Measurements from ENCODE around the gene SAG. TPM values are rescaled to one million over a fixed set of nuclear protein-coding genes. Genes with fewer than 3 reads are reported as not detected.

Gene SAG
- total RNA-seq, 4 donors from 2014 or later, result not detected

DNA sequence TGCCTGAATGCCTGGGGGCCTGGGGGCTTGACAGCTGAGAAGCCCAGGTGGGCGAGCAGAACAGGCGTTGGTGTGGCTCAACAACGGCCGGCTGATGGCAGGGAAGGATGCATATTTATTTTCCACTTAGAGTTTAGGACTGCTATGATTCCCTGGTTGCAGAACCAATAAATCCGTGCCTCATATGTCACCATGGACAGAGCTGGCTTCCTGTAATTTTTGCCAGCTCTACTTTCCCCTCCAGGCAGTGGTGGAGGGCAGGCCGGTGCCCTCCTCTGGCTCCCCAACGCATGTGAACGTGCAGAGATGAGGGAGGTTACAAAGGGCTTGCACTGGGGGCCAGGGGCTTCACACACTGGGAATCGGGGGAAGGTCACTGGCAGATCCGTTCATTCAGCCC is 18.2 kb downstream of the SAG start:
- H3K9me3 ChIP-seq, result no peaks in the 10 kb centered on the region
- no peaks in the 10 kb centered on the region for H3K36me3 ChIP-seq
- in situ Hi-C loops (cut with MboI; ENCODE audit: low pct_ligation_motif_present in 1 of 4, low pct_unique_long_range_greater_than_20kb in 1 of 4, low sequenced_read_pairs in 3 of 4), result no loop called here
- H3K4me1 ChIP-seq, result no peaks in the 10 kb centered on the region
- intact Hi-C loops (cut with DNase I; ENCODE audit: low total_unique reads), result no loop called here
- H3K4me3 ChIP-seq, result no peak overlapping the region
- TF ChIP-seq POLR2AphosphoS5 (IDR thresholded peaks at IDR 0.05) (no peak), EP300 (IDR thresholded peaks at IDR 0.05; ENCODE audit: low read depth) (no peak), POLR2A (IDR thresholded peaks at IDR 0.05) (no peak)
- TF ChIP-seq, protein P1, sequence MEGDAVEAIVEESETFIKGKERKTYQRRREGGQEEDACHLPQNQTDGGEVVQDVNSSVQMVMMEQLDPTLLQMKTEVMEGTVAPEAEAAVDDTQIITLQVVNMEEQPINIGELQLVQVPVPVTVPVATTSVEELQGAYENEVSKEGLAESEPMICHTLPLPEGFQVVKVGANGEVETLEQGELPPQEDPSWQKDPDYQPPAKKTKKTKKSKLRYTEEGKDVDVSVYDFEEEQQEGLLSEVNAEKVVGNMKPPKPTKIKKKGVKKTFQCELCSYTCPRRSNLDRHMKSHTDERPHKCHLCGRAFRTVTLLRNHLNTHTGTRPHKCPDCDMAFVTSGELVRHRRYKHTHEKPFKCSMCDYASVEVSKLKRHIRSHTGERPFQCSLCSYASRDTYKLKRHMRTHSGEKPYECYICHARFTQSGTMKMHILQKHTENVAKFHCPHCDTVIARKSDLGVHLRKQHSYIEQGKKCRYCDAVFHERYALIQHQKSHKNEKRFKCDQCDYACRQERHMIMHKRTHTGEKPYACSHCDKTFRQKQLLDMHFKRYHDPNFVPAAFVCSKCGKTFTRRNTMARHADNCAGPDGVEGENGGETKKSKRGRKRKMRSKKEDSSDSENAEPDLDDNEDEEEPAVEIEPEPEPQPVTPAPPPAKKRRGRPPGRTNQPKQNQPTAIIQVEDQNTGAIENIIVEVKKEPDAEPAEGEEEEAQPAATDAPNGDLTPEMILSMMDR (IDR thresholded peaks at IDR 0.05), result no peak
- WGBS, 2 donors (ENCODE audit: low coverage in 1 of 2), result 75 to 90% methylated on average over 3 to 10 of the region's 10 CpGs
- no peak for DNase-seq
- H3K27ac ChIP-seq, result no peak overlapping the region
- H3K27me3 ChIP-seq, result no peaks in the 10 kb centered on the region

DNA sequence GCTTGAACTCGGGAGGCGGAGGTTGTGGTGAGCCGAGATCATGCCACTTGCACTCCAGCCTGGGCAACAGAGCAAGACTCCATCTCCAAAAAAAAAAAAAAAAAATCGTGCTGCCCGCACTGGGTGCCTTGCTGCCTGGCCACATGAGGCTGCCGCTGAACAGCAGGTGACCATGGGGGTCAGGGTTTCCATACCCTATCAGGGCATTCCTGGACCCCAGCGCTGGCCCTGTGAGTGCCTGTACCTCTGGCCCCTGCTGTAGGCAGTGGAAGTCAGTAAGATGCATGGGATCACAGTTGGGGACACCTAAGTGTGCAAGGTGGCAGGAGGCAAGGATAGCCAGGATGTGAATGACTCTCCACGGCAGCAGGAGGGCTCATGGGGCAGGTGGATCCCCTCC is 18.9 kb downstream of the SAG start:
- no peaks in the 10 kb centered on the region for H3K36me3 ChIP-seq
- in situ Hi-C loops (cut with MboI; ENCODE audit: low pct_ligation_motif_present in 1 of 4, low pct_unique_long_range_greater_than_20kb in 1 of 4, low sequenced_read_pairs in 3 of 4), result no loop called here
- H3K27ac ChIP-seq, result no peak overlapping the region
- TF ChIP-seq, protein P1 (IDR thresholded peaks at IDR 0.05), result no peak
- no peak for TF ChIP-seq EP300 (IDR thresholded peaks at IDR 0.05; ENCODE audit: low read depth)
- TF ChIP-seq POLR2A (IDR thresholded peaks at IDR 0.05), result no peak
- no peak for TF ChIP-seq POLR2AphosphoS5 (IDR thresholded peaks at IDR 0.05)
- H3K4me3 ChIP-seq, result no peak overlapping the region
- DNase-seq, result no peak
- WGBS, 2 donors (ENCODE audit: low coverage in 1 of 2), result 90 to 93% methylated on average over 3 to 8 of the region's 8 CpGs
- no peaks in the 10 kb centered on the region for H3K27me3 ChIP-seq
- no peaks in the 10 kb centered on the region for H3K4me1 ChIP-seq
- intact Hi-C loops (cut with DNase I; ENCODE audit: low total_unique reads), result no loop called here
- no peaks in the 10 kb centered on the region for H3K9me3 ChIP-seq

DNA sequence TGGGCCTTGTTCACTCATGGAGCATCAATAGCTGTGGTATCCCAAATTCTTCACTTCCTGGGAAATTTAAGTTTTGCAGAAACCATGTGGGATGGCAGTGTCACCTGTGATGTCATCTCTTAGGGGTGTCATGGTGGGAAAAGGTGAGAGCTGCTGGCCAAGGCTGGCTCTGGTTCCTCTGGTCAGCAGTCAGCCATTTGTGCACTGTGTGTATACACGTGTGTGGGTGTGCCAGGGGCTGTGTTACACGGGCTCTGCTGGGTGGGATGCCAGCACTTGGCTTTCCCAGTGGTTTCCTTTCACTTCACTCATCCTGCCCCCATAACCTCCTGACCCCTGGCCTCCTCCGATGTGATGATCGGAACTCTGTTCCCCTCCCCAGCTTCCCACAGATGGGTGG is 21.3 kb downstream of the SAG start:
- H3K4me3 ChIP-seq, result no peak overlapping the region
- H3K27me3 ChIP-seq, result no peaks in the 10 kb centered on the region
- intact Hi-C loops (cut with DNase I; ENCODE audit: low total_unique reads), result no loop called here
- H3K36me3 ChIP-seq, result no peaks in the 10 kb centered on the region
- DNase-seq, result no peak
- H3K27ac ChIP-seq, result no peak overlapping the region
- in situ Hi-C loops (cut with MboI; ENCODE audit: low pct_ligation_motif_present in 1 of 4, low pct_unique_long_range_greater_than_20kb in 1 of 4, low sequenced_read_pairs in 3 of 4), result no loop called here
- WGBS, 2 donors (ENCODE audit: low coverage in 1 of 2), result 79% methylated on average over 4 of the region's 4 CpGs; no CpG with 5 or more reads in 1 of the 2 donors
- peaks cover 0 to 16% (median 0%) of the 10 kb centered on the region in 4 donors for H3K4me1 ChIP-seq
- TF ChIP-seq POLR2A (IDR thresholded peaks at IDR 0.05) (no peak), POLR2AphosphoS5 (IDR thresholded peaks at IDR 0.05) (no peak), EP300 (IDR thresholded peaks at IDR 0.05; ENCODE audit: low read depth) (no peak)
- TF ChIP-seq, protein P1 (IDR thresholded peaks at IDR 0.05), result no peak
- no peaks in the 10 kb centered on the region for H3K9me3 ChIP-seq

DNA sequence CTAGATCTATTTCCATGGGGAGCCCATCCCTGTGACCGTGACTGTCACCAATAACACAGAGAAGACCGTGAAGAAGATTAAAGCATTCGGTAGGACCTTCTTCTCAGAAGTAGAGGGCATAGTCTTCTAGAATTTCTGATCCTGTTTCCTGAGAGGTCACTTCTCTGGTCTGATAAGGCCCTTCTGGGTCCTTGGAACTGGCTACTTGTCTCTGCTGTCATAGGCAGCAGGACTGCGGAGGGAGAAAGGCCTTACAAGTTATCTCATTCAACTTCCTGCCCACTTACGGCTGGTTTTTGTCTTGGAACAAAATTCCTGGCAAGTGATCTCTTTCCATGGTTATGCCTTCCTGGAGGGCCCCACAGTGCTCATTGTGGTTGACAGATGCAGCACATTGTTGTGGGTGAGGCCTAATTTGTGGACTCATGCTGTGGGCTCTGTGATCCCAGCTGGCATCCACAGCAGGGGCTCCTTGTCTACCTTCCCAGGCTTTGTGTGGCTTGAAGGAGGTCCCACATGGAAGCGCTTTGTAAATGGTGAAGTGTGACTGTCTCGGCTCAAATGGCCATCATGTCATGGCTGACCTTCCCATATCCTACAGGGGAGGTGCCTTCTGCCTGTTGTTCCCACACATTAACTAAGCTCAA is 22.0 kb downstream of the SAG start:
- Histone ChIP-seq H3K4me3 (no peak overlapping the region), H3K27ac (no peak overlapping the region), H3K9me3 (no peaks in the 10 kb centered on the region), H3K36me3 (no peaks in the 10 kb centered on the region), H3K27me3 (no peaks in the 10 kb centered on the region), H3K4me1 (peaks cover 0 to 16% (median 0%) of the 10 kb centered on the region in 4 donors)
- WGBS, 2 donors (ENCODE audit: low coverage in 1 of 2), result 90 to 100% methylated on average over 1 to 7 of the region's 7 CpGs
- intact Hi-C loops (cut with DNase I; ENCODE audit: low total_unique reads), result no loop called here
- TF ChIP-seq EP300 (IDR thresholded peaks at IDR 0.05; ENCODE audit: low read depth), result no peak
- in situ Hi-C loops (cut with MboI; ENCODE audit: low pct_ligation_motif_present in 1 of 4, low pct_unique_long_range_greater_than_20kb in 1 of 4, low sequenced_read_pairs in 3 of 4), result no loop called here
- no peak for DNase-seq

DNA sequence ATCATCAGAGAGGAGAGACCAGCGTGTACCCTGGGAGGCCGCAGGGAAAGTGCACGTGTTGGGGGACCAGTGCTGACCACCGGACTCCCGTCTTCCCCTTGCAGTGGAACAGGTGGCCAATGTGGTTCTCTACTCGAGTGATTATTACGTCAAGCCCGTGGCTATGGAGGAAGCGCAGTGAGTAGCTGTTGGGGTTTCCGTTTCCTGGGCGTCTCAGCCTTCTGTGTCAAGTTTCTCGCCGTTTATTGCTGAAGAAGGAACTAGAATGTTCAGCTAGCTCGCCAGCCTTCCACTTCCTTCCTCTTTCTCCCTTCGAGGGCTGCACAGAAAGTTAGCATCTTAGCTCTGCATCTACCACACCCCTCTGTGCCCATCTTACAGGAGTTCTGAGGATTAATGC is 23.9 kb downstream of the SAG start:
- no peaks in the 10 kb centered on the region for H3K9me3 ChIP-seq
- H3K4me1 ChIP-seq, result peaks cover 0 to 20% (median 3%) of the 10 kb centered on the region in 4 donors
- H3K36me3 ChIP-seq, result no peaks in the 10 kb centered on the region
- in situ Hi-C loops (cut with MboI; ENCODE audit: low pct_ligation_motif_present in 1 of 4, low pct_unique_long_range_greater_than_20kb in 1 of 4, low sequenced_read_pairs in 3 of 4) (no loop called here), intact Hi-C loops (cut with DNase I; ENCODE audit: low total_unique reads) (no loop called here)
- peak; percentile 77 for DNase-seq
- no peak for TF ChIP-seq POLR2AphosphoS5 (IDR thresholded peaks at IDR 0.05)
- no peak for TF ChIP-seq POLR2A (IDR thresholded peaks at IDR 0.05)
- no peak for TF ChIP-seq EP300 (IDR thresholded peaks at IDR 0.05; ENCODE audit: low read depth)
- TF ChIP-seq, protein P1 (IDR thresholded peaks at IDR 0.05), result no peak
- peak overlapping the region; percentile 40 to 74 (median 68) for H3K27ac ChIP-seq
- WGBS, 2 donors (ENCODE audit: low coverage in 1 of 2), result 69 to 75% methylated on average over 8 to 15 of the region's 15 CpGs
- H3K27me3 ChIP-seq, result no peaks in the 10 kb centered on the region
- no peak overlapping the region for H3K4me3 ChIP-seq

All from transverse colon (tissue), 4 donors.